WI38 (cell line): ENCODE results near the gene PPY.
A peak's percentile ranks its signal among the peaks of the same experiment; 100 is the strongest.

Experiments used
- H3K4me3 ChIP-seq: 2 replicates; pipeline ENCODE4 v1.5.1; 2011; ENCODE audit warnings: low read depth, mild to moderate bottlenecking, control low read depth, low read length
- CTCF ChIP-seq: IDR thresholded peaks from 2 replicates; pipeline ENCODE4 v1.5.1; 2012; ENCODE audit warnings: low read depth, mild to moderate bottlenecking, control low read depth, low read length

The PPY gene

GRCh38 chr17:43915559-43915958, 26.7 kb downstream of the PPY start:
- H3K4me3 ChIP-seq: no peak overlapping the region
- no peak for TF ChIP-seq CTCF

GRCh38 chr17:43914451-43914850, 27.8 kb downstream of the PPY start:
- no peak for TF ChIP-seq CTCF
- H3K4me3 ChIP-seq: no peak overlapping the region

GRCh38 chr17:43913584-43913983, 28.7 kb downstream of the PPY start:
- no peak for TF ChIP-seq CTCF
- no peak overlapping the region for H3K4me3 ChIP-seq

- no peak for TF ChIP-seq CTCF
- no peak overlapping the region for H3K4me3 ChIP-seq
Measured at GRCh38 chr17:43912635-43913304, 29.5 kb downstream of the PPY start.

GRCh38 chr17:43911904-43912303, 30.4 kb downstream of the PPY start:
- TF ChIP-seq CTCF: no peak

GRCh38 chr17:43909537-43910231, 32.6 kb downstream of the PPY start:
- H3K4me3 ChIP-seq: no peak overlapping the region
- TF ChIP-seq CTCF: no peak

More at GRCh38 chr17:43911904-43912303, 30.4 kb downstream of the PPY start:
- no peak overlapping the region for H3K4me3 ChIP-seq

- no peak for TF ChIP-seq CTCF
- H3K4me3 ChIP-seq: peak overlapping the region; percentile 59
Measured at GRCh38 chr17:43907998-43908721, 34.1 kb downstream of the PPY start.
